ENCODE results near the gene HOXC12. TPM values are rescaled to one million over a fixed set of nuclear protein-coding genes. Genes with fewer than 3 reads are reported as not detected.

The HOXC12 gene
- total RNA-seq, 2 experiments from 2014 or later: not detected

DNA sequence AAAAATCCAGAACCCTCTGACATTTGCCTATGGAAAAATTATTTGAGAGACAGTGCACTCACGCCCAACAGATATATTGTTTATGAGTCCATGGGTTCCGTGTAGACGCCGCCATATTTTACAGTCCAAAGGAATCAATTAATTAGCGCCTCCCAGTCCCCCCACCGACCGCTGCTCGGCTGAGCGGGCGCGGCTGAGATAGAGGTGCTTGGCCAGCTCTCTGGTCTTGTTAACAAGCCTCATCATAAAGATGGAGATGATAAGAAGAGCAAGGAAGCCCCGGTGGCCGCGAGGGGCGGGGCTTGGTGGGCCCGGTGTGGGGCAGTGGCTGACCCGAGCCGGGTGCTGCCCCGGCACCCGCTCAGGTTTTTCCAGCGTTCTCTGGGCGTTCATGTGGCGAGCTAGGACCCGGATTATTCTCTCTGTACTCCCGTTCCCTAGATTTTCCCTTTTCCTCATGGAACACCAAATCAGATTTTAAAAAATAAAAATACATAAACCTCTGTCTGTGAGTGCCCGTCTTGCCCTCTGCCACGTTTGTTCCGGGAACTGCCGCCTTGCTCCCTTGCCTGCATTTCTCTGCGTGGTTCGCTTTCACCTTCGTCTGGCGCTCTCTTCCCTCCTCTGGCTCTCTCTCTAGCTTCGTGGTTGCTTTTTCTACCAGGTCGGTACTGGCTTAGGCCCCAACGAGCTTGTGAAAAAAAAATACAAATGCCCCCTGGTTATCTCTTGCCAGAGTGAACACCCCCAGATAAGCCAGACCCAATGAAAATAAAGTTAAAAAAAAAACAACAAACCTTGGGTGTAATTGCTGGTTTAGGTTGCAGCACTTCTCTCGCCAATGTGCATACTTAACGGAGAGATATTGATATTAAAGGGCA is 9.0 kb downstream of the HOXC12 start:
- Mint-ChIP-seq H3K27ac (no peak overlapping the region), H3K36me3 (ENCODE audit: low read depth) (no peaks in the 10 kb centered on the region), H3K4me3 (no peak overlapping the region), H3K27me3 (peaks cover 95% of the 10 kb centered on the region), H3K9me3 (no peaks in the 10 kb centered on the region), H3K4me1 (ENCODE audit: low read depth) (peaks cover 44% of the 10 kb centered on the region)
- intact Hi-C loops (cut with DNase I, micrococcal nuclease): loop anchor here (5.0 kb wide), 2 partner anchors 34 to 84 kb away; no protein-coding TSS in a partner anchor
- peaks cover 8 to 53% of the 10 kb centered on the region in 2 experiments for H3K9me3 ChIP-seq (ENCODE audit: control insufficient read depth in 1 of 2, insufficient read depth in 1 of 2, low read length in 2 of 2)
- POLR2A ChIA-PET: no interaction called here
- peaks cover 44% of the 10 kb centered on the region for H3K4me1 ChIP-seq (ENCODE audit: insufficient read depth, low read length)
- H3K36me3 ChIP-seq (ENCODE audit: insufficient read depth, low read length): no peaks in the 10 kb centered on the region
- ATAC-seq (ENCODE audit: poor library complexity) (no peak), DNase-seq (no peak)
- CTCF ChIA-PET: interaction anchor here (1.1 kb wide), 1 partner anchor 22 kb away, joined by 3 read pairs; the partner anchor contains the start of gene HOXC10
- TF ChIP-seq, protein P1, sequence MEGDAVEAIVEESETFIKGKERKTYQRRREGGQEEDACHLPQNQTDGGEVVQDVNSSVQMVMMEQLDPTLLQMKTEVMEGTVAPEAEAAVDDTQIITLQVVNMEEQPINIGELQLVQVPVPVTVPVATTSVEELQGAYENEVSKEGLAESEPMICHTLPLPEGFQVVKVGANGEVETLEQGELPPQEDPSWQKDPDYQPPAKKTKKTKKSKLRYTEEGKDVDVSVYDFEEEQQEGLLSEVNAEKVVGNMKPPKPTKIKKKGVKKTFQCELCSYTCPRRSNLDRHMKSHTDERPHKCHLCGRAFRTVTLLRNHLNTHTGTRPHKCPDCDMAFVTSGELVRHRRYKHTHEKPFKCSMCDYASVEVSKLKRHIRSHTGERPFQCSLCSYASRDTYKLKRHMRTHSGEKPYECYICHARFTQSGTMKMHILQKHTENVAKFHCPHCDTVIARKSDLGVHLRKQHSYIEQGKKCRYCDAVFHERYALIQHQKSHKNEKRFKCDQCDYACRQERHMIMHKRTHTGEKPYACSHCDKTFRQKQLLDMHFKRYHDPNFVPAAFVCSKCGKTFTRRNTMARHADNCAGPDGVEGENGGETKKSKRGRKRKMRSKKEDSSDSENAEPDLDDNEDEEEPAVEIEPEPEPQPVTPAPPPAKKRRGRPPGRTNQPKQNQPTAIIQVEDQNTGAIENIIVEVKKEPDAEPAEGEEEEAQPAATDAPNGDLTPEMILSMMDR (IDR thresholded peaks at IDR 0.05): no peak
- no peak overlapping the region for H3K4me3 ChIP-seq (ENCODE audit: low read length)
- H3K27me3 ChIP-seq (ENCODE audit: control insufficient read depth in 1 of 2, insufficient read depth in 2 of 2, low read length in 2 of 2): peaks cover 95 to 100% of the 10 kb centered on the region in 2 experiments
- H3K27ac ChIP-seq (ENCODE audit: low read depth in 1 of 2, low read length in 2 of 2): no peak overlapping the region

DNA sequence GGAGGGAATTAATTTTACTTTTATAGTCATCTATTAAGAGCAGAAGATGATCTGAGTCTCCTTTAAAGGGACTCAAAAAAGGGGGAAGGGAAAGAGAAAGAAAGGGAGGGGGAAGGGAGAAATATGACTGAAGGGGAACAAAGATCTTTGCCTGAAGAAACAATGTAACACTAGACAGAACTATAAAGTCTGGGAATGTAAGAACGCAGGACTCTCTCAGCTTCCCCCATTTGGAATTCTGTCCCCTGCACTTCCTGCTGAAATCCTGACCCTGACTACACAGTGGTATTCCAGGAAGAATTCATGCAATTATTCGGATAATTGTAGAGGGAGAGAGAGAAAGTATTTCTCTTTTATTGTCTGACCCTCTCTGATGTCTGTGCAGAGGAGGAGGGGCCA is 9.6 kb downstream of the HOXC12 start:
- POLR2A ChIA-PET: interaction anchor here (0.9 kb wide), 1 partner anchor 9 kb away, joined by 4 read pairs; the partner anchor contains the start of gene HOXC11
- Histone ChIP-seq H3K4me1 (ENCODE audit: insufficient read depth, low read length) (peaks cover 44% of the 10 kb centered on the region), H3K36me3 (ENCODE audit: insufficient read depth, low read length) (no peaks in the 10 kb centered on the region), H3K27ac (ENCODE audit: low read depth in 1 of 2, low read length in 2 of 2) (no peak overlapping the region), H3K27me3 (ENCODE audit: control insufficient read depth in 1 of 2, insufficient read depth in 2 of 2, low read length in 2 of 2) (peaks cover 95 to 100% of the 10 kb centered on the region in 2 experiments), H3K9me3 (ENCODE audit: control insufficient read depth in 1 of 2, insufficient read depth in 1 of 2, low read length in 2 of 2) (peaks cover 8 to 54% of the 10 kb centered on the region in 2 experiments), H3K4me3 (ENCODE audit: low read length) (no peak overlapping the region)
- peaks cover 44% of the 10 kb centered on the region for H3K4me1 Mint-ChIP-seq (ENCODE audit: low read depth)
- ATAC-seq (ENCODE audit: poor library complexity): no peak
- H3K27me3 Mint-ChIP-seq: peaks cover 95% of the 10 kb centered on the region
- H3K9me3 Mint-ChIP-seq: no peaks in the 10 kb centered on the region
- no peak for DNase-seq
- no peak overlapping the region for H3K27ac Mint-ChIP-seq
- intact Hi-C loops (cut with DNase I, micrococcal nuclease): loop anchor here (5.0 kb wide), 2 partner anchors 33 to 83 kb away; no protein-coding TSS in a partner anchor
- CTCF ChIA-PET: interaction anchor here (1.1 kb wide), 1 partner anchor 21 kb away, joined by 3 read pairs; the partner anchor contains the start of gene HOXC10
- TF ChIP-seq, protein P1 (IDR thresholded peaks at IDR 0.05): no peak
- peak overlapping the region; percentile 37 for H3K4me3 Mint-ChIP-seq
- H3K36me3 Mint-ChIP-seq (ENCODE audit: low read depth): no peaks in the 10 kb centered on the region

DNA sequence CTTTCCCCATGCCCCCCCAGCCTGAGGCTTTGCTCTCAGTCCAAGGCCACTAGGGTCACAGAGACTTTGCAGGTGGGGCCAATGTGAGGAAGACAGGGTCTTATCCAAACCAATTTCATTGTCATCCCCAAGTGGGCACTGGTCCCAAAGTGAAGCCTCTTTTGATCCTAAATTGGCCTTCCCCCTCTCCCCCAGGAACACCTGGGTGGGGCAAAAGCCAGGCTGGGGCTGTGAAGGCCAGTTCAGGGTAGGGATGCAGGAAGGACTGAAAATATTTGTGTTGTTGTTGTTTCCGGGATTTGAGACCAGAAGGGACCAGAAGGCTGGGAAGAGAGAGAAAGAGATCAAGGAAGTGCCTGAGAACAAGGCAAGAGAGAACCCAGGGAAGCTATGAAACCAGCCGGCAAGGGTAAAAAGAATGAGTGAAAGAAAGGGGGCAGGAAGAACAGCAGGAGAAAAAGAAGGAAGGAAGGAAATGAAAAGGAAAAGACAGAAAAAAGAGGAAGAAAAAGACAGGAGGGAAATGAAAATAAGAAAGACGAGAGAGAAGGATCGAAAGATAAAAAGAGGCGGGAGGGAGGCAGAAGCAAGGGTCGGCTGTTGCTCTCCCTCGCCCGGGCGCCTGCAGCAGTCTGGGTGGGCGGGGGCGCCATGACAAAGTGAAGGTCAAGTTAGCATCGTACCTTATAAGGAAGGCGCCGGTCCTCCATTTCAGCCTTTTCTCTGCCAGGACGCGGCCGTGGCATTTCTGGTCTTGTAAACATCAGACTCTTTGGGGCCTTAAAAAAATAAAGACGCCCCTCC is 10.8 kb downstream of the HOXC12 start:
- POLR2A ChIA-PET: interaction anchor here (0.6 to 1.5 kb wide), 3 partner anchors 8 to 223 kb away, joined by 3 to 5 read pairs (median 4); partner anchors contain the start of genes HOXC11 and SMUG1
- H3K27ac ChIP-seq (ENCODE audit: low read depth in 1 of 2, low read length in 2 of 2): no peak overlapping the region
- Mint-ChIP-seq H3K4me3 (peak overlapping the region; percentile 70), H3K36me3 (ENCODE audit: low read depth) (no peaks in the 10 kb centered on the region), H3K4me1 (ENCODE audit: low read depth) (peaks cover 40% of the 10 kb centered on the region), H3K27ac (no peak overlapping the region), H3K27me3 (peaks cover 95% of the 10 kb centered on the region), H3K9me3 (no peaks in the 10 kb centered on the region)
- no peak for DNase-seq
- no peak overlapping the region for H3K4me3 ChIP-seq (ENCODE audit: low read length)
- ATAC-seq (ENCODE audit: poor library complexity): no peak
- CTCF ChIA-PET: interaction anchor here (1.8 kb wide), 1 partner anchor 19 kb away, joined by 4 read pairs; the partner anchor contains the start of gene HOXC10
- peaks cover 95 to 100% of the 10 kb centered on the region in 2 experiments for H3K27me3 ChIP-seq (ENCODE audit: control insufficient read depth in 1 of 2, insufficient read depth in 2 of 2, low read length in 2 of 2)
- peaks cover 43% of the 10 kb centered on the region for H3K4me1 ChIP-seq (ENCODE audit: insufficient read depth, low read length)
- H3K36me3 ChIP-seq (ENCODE audit: insufficient read depth, low read length): no peaks in the 10 kb centered on the region
- peaks cover 8 to 60% of the 10 kb centered on the region in 2 experiments for H3K9me3 ChIP-seq (ENCODE audit: control insufficient read depth in 1 of 2, insufficient read depth in 1 of 2, low read length in 2 of 2)
- intact Hi-C loops (cut with DNase I, micrococcal nuclease): no loop called here
- TF ChIP-seq, protein P1 (IDR thresholded peaks at IDR 0.05): no peak

Measured in CD4-positive, alpha-beta T cell (primary cell).